Loucy (cell line): ENCODE data around the gene EFNB2.

Source experiments
- H2AFZ ChIP-seq: fragments of 200-600 bp; sonication (generic); 2 replicates; pipeline ENCODE4 v1.6.0; 2016; ENCODE audit warnings: antibody characterized with exemption, mild to moderate bottlenecking, low read length, moderate library complexity
- H3F3A ChIP-seq: fragments of 200-600 bp; 2 replicates; pipeline ENCODE4 v1.6.0; 2016; ENCODE audit warnings: antibody characterized with exemption, low read depth, mild to moderate bottlenecking
- H3K27me3 ChIP-seq: fragments of 200-600 bp; sonication (generic); 2 replicates; pipeline ENCODE4 v1.6.1; 2014; ENCODE audit warnings: low read length, mild to moderate bottlenecking; ENCODE audit not compliant: insufficient read depth, poor library complexity, severe bottlenecking
- H3K36me3 ChIP-seq: fragments of 200-600 bp; sonication (generic); 2 replicates; pipeline ENCODE4 v1.6.1; 2016; ENCODE audit warnings: low read length; ENCODE audit not compliant: insufficient read depth
- H3K4me1 ChIP-seq: fragments of 200-600 bp; sonication (generic); 2 replicates; pipeline ENCODE4 v1.5.1; 2014; ENCODE audit warnings: low read length, mild to moderate bottlenecking; ENCODE audit not compliant: insufficient read depth, poor library complexity, severe bottlenecking
- H3K4me2 ChIP-seq: fragments of 200-600 bp; sonication (generic); 2 replicates; pipeline ENCODE4 v1.6.0; 2014; ENCODE audit warnings: antibody characterized with exemption, low read length, low read depth, mild to moderate bottlenecking; ENCODE audit not compliant: poor library complexity, severe bottlenecking
- H3K4me3 ChIP-seq: fragments of 200-600 bp; sonication (generic); 2 replicates; pipeline ENCODE4 v1.5.1; 2014; ENCODE audit warnings: low read length, mild to moderate bottlenecking, mixed read lengths; ENCODE audit not compliant: poor library complexity, severe bottlenecking
- H3K79me2 ChIP-seq: fragments of 200-600 bp; sonication (generic); 2 replicates; pipeline ENCODE4 v1.6.1; 2014; ENCODE audit warnings: low read length; ENCODE audit not compliant: insufficient read depth
- H3K9ac ChIP-seq: fragments of 200-600 bp; sonication (generic); 2 replicates; pipeline ENCODE4 v1.6.0; 2014; ENCODE audit warnings: mild to moderate bottlenecking, low read depth, low read length, moderate library complexity; ENCODE audit not compliant: poor library complexity, severe bottlenecking
- H3K9me2 ChIP-seq: fragments of 200-600 bp; sonication (generic); replicated peaks from 2 replicates; pipeline ENCODE4 v1.6.1; 2016; ENCODE audit warnings: low read depth, low read length, mixed read lengths
- H3K9me3 ChIP-seq: fragments of 200-600 bp; sonication (generic); 2 replicates; pipeline ENCODE4 v1.6.1; 2014; ENCODE audit warnings: mild to moderate bottlenecking, antibody characterized with exemption, low read length, low read depth; ENCODE audit not compliant: insufficient read depth
- H4K20me1 ChIP-seq: fragments of 200-600 bp; sonication (generic); 2 replicates; pipeline ENCODE4 v1.6.0; 2014; ENCODE audit warnings: antibody characterized with exemption, low read length, mild to moderate bottlenecking; ENCODE audit not compliant: insufficient read depth, poor library complexity, severe bottlenecking
- EZH2phosphoT487 ChIP-seq: fragments of 200-600 bp; IDR thresholded peaks from 2 replicates; pipeline ENCODE4 v1.6.1; 2018; ENCODE audit warnings: antibody characterized with exemption, mild to moderate bottlenecking, moderate library complexity, borderline replicate concordance
- TF ChIP-seq, protein P1 (sequence below): fragments of 200-600 bp; sonication (generic); conservative IDR thresholded peaks from 2 replicates; pipeline ENCODE4 v1.5.1; 2014; ENCODE audit warnings: mild to moderate bottlenecking, antibody characterized with exemption, low read length

EFNB2 gene

DNA sequence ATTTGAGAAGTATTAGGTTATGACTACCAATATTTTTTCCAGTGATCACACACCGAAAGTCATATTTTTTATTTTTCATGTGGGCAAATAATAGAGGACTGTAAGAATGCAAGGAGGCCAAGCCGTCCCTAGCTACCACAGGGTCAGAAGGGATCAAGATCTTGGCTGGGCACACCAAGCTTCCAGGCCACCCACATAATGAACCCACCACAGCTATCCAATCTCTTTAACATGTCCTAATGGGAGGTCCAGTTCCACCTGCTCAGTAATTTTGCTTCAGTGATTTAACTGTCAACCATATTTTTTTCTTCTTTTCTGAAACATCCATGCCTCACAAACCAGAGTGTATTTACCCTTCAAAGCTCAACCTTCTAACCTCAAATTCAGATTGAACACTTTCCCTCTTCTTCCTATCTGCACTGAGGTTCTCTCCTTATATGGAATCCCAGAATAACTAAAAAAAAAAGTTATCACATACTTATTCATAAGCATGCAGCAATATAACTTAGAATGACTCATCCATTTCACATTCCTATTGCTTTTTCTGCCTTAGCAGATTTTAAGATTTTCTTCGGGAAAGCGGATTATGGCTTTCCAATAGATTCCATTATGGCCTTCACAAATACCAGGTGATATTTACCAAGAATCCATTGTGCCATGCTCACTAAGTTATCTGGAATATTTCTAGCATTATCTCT is 20.3 kb upstream of the EFNB2 start:
- Histone ChIP-seq H3K27me3 (no peaks in the 10 kb centered on the region), H2AFZ (no peak overlapping the region), H3K9me3 (no peaks in the 10 kb centered on the region), H3F3A (no peaks in the 10 kb centered on the region), H4K20me1 (peaks cover 99% of the 10 kb centered on the region), H3K9me2 (no peaks in the 10 kb centered on the region), H3K36me3 (peaks cover 90% of the 10 kb centered on the region), H3K4me1 (peaks cover 8% of the 10 kb centered on the region), H3K4me2 (no peak overlapping the region), H3K4me3 (no peak overlapping the region), H3K9ac (no peak overlapping the region), H3K79me2 (peaks cover 98% of the 10 kb centered on the region)
- TF ChIP-seq, protein P1, sequence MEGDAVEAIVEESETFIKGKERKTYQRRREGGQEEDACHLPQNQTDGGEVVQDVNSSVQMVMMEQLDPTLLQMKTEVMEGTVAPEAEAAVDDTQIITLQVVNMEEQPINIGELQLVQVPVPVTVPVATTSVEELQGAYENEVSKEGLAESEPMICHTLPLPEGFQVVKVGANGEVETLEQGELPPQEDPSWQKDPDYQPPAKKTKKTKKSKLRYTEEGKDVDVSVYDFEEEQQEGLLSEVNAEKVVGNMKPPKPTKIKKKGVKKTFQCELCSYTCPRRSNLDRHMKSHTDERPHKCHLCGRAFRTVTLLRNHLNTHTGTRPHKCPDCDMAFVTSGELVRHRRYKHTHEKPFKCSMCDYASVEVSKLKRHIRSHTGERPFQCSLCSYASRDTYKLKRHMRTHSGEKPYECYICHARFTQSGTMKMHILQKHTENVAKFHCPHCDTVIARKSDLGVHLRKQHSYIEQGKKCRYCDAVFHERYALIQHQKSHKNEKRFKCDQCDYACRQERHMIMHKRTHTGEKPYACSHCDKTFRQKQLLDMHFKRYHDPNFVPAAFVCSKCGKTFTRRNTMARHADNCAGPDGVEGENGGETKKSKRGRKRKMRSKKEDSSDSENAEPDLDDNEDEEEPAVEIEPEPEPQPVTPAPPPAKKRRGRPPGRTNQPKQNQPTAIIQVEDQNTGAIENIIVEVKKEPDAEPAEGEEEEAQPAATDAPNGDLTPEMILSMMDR, result no peak
- no peak for TF ChIP-seq EZH2phosphoT487

DNA sequence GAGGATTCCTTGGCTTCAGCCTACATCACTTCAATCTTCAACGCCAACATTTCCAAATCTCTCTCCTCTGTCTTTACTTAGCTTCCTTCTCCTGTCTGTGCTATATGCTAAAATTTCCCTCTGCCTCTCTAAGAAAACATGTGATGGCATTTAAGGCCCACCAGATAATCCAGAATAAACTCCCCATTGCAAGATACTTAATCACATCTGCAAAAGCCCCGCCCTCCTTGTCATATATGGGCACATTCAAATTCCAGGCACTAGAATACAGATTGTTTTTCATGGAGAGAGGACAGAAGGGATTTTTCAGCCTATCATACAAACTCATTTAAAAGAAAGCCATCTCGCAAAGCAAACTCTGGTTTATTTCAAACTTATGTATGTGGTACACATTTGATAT is 16.3 kb upstream of the EFNB2 start:
- TF ChIP-seq, protein P1, result no peak
- TF ChIP-seq EZH2phosphoT487, result no peak
- peaks cover 98% of the 10 kb centered on the region for H4K20me1 ChIP-seq
- no peak overlapping the region for H3K4me2 ChIP-seq
- H3K9ac ChIP-seq, result no peak overlapping the region
- no peaks in the 10 kb centered on the region for H3K4me1 ChIP-seq
- no peaks in the 10 kb centered on the region for H3K27me3 ChIP-seq
- H3K4me3 ChIP-seq, result no peak overlapping the region
- H3K9me2 ChIP-seq, result no peaks in the 10 kb centered on the region
- H3F3A ChIP-seq, result no peaks in the 10 kb centered on the region
- H3K36me3 ChIP-seq, result peaks cover 96% of the 10 kb centered on the region
- H3K79me2 ChIP-seq, result peaks cover 96% of the 10 kb centered on the region
- no peaks in the 10 kb centered on the region for H3K9me3 ChIP-seq
- H2AFZ ChIP-seq, result no peak overlapping the region

DNA sequence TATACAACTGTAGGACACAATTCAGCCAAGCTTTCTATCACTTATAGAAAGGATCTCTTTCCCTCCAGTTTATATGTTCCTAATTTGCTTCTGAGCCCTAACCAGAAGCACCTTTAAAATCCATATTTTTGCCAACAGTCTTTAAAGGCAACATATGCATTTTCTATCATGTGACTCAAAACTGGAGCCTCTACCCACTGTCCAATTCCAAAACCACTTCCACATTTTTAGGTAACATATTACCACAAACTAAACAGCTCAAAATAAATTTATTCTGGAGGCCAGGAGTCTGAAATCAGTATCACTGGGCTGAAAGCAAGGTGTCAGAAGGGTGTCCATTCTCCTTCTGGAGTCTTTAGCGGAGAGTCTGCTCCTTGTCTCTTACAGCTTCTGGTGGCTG is 15.9 kb upstream of the EFNB2 start:
- no peak overlapping the region for H3K4me3 ChIP-seq
- peaks cover 96% of the 10 kb centered on the region for H3K36me3 ChIP-seq
- H4K20me1 ChIP-seq, result peaks cover 98% of the 10 kb centered on the region
- peaks cover 96% of the 10 kb centered on the region for H3K79me2 ChIP-seq
- H3K4me1 ChIP-seq, result no peaks in the 10 kb centered on the region
- H3K9me2 ChIP-seq, result no peaks in the 10 kb centered on the region
- no peaks in the 10 kb centered on the region for H3K27me3 ChIP-seq
- H3F3A ChIP-seq, result no peaks in the 10 kb centered on the region
- no peak for TF ChIP-seq EZH2phosphoT487
- TF ChIP-seq, protein P1, result no peak
- H3K9ac ChIP-seq, result no peak overlapping the region
- H2AFZ ChIP-seq, result no peak overlapping the region
- H3K4me2 ChIP-seq, result no peak overlapping the region
- H3K9me3 ChIP-seq, result no peaks in the 10 kb centered on the region
